Mesendoderm (in vitro differentiated cells): Measurements from ENCODE around the gene SEC61B.

ENCODE experiments used
- DNase-seq: peaks from one replicate; pipeline ENCODE4 v3.0.0; 2013
- H2AK5ac ChIP-seq: 2 replicates; pipeline ENCODE4 v1.6.1; 2013; ENCODE audit warnings: low read length, inconsistent platforms
- H2BK120ac ChIP-seq: 2 replicates; pipeline ENCODE4 v1.6.1; 2013; ENCODE audit warnings: low read depth, mild to moderate bottlenecking, low read length, moderate library complexity, mixed read lengths
- H2BK15ac ChIP-seq: replicated peaks from 2 replicates; pipeline ENCODE4 v1.6.1; 2013; ENCODE audit warnings: low read depth, mild to moderate bottlenecking, moderate library complexity
- H2BK5ac ChIP-seq: 2 replicates; pipeline ENCODE4 v1.6.1; 2013; ENCODE audit warnings: low read length, inconsistent platforms
- H3K18ac ChIP-seq: 2 replicates; pipeline ENCODE4 v1.6.1; 2013; ENCODE audit warnings: mild to moderate bottlenecking, low read length, mixed read lengths
- H3K23ac ChIP-seq: one replicate; pipeline ENCODE4 v1.6.1; 2013; ENCODE audit warnings: low read length
- H3K27ac ChIP-seq: 2 replicates; pipeline ENCODE4 v1.5.1; 2013; ENCODE audit warnings: low read depth, mild to moderate bottlenecking, inconsistent platforms, low read length, moderate library complexity
- H3K27me3 ChIP-seq: 2 replicates; pipeline ENCODE4 v1.6.1; 2013; ENCODE audit warnings: low read length, control low read depth, mild to moderate bottlenecking, inconsistent platforms; ENCODE audit not compliant: insufficient read depth, poor library complexity
- H3K36me3 ChIP-seq: 2 replicates; pipeline ENCODE4 v1.6.1; 2013; ENCODE audit warnings: low read length, inconsistent platforms; ENCODE audit not compliant: control insufficient read depth, insufficient read depth
- H3K4ac ChIP-seq: one replicate; pipeline ENCODE4 v1.6.1; 2013; ENCODE audit warnings: low read depth, mild to moderate bottlenecking, low read length, moderate library complexity
- H3K4me1 ChIP-seq: 2 replicates; pipeline ENCODE4 v1.6.1; 2013; ENCODE audit warnings: low read depth, low read length, inconsistent platforms; ENCODE audit not compliant: control insufficient read depth
- H3K4me2 ChIP-seq: 2 replicates; pipeline ENCODE4 v1.6.1; 2013; ENCODE audit warnings: low read length
- H3K4me3 ChIP-seq: 2 replicates; pipeline ENCODE4 v1.5.1; 2013; ENCODE audit warnings: mild to moderate bottlenecking, low read length
- H3K56ac ChIP-seq: one replicate; pipeline ENCODE4 v1.6.1; 2013; ENCODE audit warnings: low read length
- H3K79me1 ChIP-seq: 2 replicates; pipeline ENCODE4 v1.6.1; 2013; ENCODE audit warnings: low read length, inconsistent platforms
- H3K79me2 ChIP-seq: 2 replicates; pipeline ENCODE4 v1.6.1; 2013; ENCODE audit warnings: mild to moderate bottlenecking, low read length; ENCODE audit not compliant: control insufficient read depth, insufficient read depth
- H3K9ac ChIP-seq: 2 replicates; pipeline ENCODE4 v1.6.1; 2013; ENCODE audit warnings: low read length, inconsistent platforms
- H4K5ac ChIP-seq: one replicate; pipeline ENCODE4 v1.6.1; 2013; ENCODE audit warnings: low read length
- H4K8ac ChIP-seq: one replicate; pipeline ENCODE4 v1.6.1; 2013; ENCODE audit warnings: low read depth, mild to moderate bottlenecking, control low read depth, low read length, moderate library complexity
- WGBS: extraction: QIAGEN DNeasy Blood & Tissue Kit; methylation state at CpG from one replicate; pipeline ENCODE4 v1.1.7; 2013; ENCODE audit warnings: low lambda C conversion rate, missing lambda C conversion rate; ENCODE audit not compliant: insufficient coverage; ENCODE audit errors: extremely low coverage; 5-methylcytosine and 5-hydroxymethylcytosine counted together

SEC61B gene

DNA sequence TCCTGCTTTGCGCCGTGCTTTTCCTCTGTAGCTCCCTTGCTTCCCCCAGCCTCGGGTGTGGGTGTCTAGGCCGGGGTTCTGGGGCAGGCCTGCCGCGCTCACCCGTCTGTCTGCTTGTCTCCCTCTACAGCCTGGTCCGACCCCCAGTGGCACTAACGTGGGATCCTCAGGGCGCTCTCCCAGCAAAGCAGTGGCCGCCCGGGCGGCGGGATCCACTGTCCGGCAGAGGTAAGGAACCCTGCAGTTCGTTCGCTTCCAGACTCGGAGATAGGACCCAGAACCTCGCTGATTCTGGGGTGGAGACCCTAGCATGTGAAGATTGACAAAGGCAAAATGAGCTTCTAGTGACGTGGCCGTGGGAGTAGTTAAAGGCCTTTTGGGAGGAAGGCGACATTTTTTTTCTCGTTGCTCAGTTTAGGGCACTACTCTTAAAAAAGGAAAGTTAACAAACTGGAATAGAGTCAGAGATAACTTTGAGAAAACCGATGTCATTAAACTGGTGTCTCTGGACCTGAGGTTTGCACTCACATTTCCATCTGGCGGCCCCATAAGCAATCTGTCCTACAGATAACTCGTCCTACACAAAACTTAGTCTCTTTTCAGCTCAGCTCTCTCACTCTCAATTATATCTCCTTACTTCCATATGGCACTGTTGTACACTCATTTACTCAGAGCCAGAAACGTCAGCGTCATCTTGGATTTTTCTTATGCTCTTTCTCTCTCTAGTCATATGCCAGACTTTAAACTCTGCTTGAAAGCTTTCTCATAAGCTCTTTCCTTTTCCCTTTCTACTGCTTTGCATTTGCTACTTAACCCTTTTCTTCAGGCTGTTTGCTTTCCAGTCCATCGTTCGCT lies 561 bp downstream of the SEC61B start:
- H2BK15ac ChIP-seq: no peak overlapping the region
- peak overlapping the region; percentile 0 for H3K4ac ChIP-seq
- peaks cover 71% of the 10 kb centered on the region for H3K79me2 ChIP-seq
- peak; percentile 47 for DNase-seq
- no peak overlapping the region for H3K23ac ChIP-seq
- WGBS: no CpG with 5 or more reads among the region's 30 CpGs
- no peak overlapping the region for H4K8ac ChIP-seq
- no peak overlapping the region for H2AK5ac ChIP-seq
- peak overlapping the region; percentile 88 for H3K4me3 ChIP-seq
- H3K36me3 ChIP-seq: no peaks in the 10 kb centered on the region
- no peak overlapping the region for H4K5ac ChIP-seq
- peaks cover 2% of the 10 kb centered on the region for H3K4me1 ChIP-seq
- no peak overlapping the region for H3K18ac ChIP-seq
- H3K27me3 ChIP-seq: no peaks in the 10 kb centered on the region
- H3K79me1 ChIP-seq: peaks cover 32% of the 10 kb centered on the region
- no peak overlapping the region for H2BK5ac ChIP-seq
- H3K27ac ChIP-seq: peak overlapping the region; percentile 4
- H3K56ac ChIP-seq: peak overlapping the region; percentile 96
- H2BK120ac ChIP-seq: no peak overlapping the region
- H3K9ac ChIP-seq: peak overlapping the region; percentile 93
- H3K4me2 ChIP-seq: peak overlapping the region; percentile 78

DNA sequence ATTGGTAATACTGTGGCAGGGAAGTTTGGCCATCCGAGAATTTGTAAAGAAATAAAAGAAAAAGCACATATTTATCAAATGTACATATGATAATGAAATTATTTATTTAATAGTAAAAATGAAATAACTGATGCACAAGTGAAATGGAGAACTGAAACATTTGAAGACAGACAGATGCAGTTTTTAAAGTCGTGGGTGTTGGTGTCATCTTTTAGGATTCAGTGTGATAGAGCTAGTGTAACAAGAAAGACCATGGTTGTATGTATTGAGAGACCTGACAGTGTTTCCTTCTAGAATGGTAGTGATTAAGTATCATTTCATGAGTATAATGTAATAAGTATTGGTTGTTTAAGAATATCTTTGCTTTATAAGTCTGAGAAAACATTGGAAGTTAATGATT lies 2.4 kb downstream of the SEC61B start:
- WGBS: 100% methylated on average over 1 of the region's 2 CpGs
- Histone ChIP-seq H3K27ac (no peak overlapping the region), H3K4me1 (peaks cover 2% of the 10 kb centered on the region), H3K56ac (no peak overlapping the region), H3K4me3 (no peak overlapping the region), H3K18ac (no peak overlapping the region), H3K4me2 (no peak overlapping the region), H3K79me2 (peaks cover 56% of the 10 kb centered on the region), H2BK120ac (no peak overlapping the region), H3K79me1 (peaks cover 21% of the 10 kb centered on the region), H2BK5ac (no peak overlapping the region), H3K36me3 (no peaks in the 10 kb centered on the region), H2AK5ac (no peak overlapping the region), H3K27me3 (no peaks in the 10 kb centered on the region), H4K8ac (no peak overlapping the region), H2BK15ac (no peak overlapping the region), H4K5ac (no peak overlapping the region), H3K4ac (no peak overlapping the region), H3K23ac (no peak overlapping the region), H3K9ac (no peak overlapping the region)
- no peak for DNase-seq

DNA sequence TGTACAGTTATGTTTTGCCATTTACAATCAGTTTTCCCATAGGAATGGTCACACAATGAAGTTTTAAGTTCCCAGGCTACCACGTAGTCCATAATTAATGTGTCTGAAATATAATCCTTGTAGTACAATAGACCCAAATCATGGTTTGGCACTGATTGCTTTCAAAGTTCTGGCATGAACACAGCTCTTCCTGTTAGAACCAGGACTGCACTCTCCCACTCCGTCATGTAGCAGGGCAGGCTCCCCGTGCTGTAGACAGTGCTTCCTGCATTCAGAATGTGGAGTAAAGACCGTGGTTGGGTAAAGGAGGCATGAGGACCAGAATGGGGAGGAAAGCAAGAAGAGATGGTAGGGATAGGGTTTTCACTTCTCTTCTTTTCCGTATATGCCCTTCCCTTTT lies 4.0 kb downstream of the SEC61B start:
- no CpG with 5 or more reads among the region's 5 CpGs for WGBS
- Histone ChIP-seq H3K4ac (no peak overlapping the region), H3K4me2 (no peak overlapping the region), H2BK5ac (no peak overlapping the region), H2BK120ac (no peak overlapping the region), H3K18ac (no peak overlapping the region), H3K23ac (no peak overlapping the region), H4K8ac (no peak overlapping the region), H3K4me1 (peaks cover 2% of the 10 kb centered on the region), H3K27ac (no peak overlapping the region), H3K27me3 (no peaks in the 10 kb centered on the region), H3K9ac (no peak overlapping the region), H3K79me2 (peaks cover 44% of the 10 kb centered on the region), H2BK15ac (no peak overlapping the region), H2AK5ac (no peak overlapping the region), H3K4me3 (no peak overlapping the region), H4K5ac (no peak overlapping the region), H3K56ac (no peak overlapping the region), H3K36me3 (no peaks in the 10 kb centered on the region), H3K79me1 (peaks cover 21% of the 10 kb centered on the region)
- DNase-seq: no peak

DNA sequence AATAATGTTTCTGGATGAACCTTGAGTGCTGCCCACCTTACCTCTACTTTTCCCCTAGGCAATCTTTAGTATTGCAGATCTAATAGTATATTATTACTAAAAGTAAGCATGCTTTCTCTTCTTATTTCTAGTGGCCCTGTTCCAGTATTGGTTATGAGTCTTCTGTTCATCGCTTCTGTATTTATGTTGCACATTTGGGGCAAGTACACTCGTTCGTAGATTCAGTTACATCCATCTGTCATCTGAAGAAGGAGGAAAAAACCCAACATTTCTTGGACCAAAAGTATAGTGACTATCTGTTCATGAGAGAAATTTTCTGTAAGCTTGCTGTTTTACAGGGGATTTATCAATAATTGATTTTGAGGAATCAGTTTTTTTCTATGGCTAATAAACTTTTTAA lies 8.1 kb downstream of the SEC61B start:
- no peak overlapping the region for H3K4me2 ChIP-seq
- no peaks in the 10 kb centered on the region for H3K4me1 ChIP-seq
- H3K79me2 ChIP-seq: peaks cover 14% of the 10 kb centered on the region
- no peak overlapping the region for H3K9ac ChIP-seq
- H4K5ac ChIP-seq: no peak overlapping the region
- no peak overlapping the region for H2BK120ac ChIP-seq
- no peak overlapping the region for H3K23ac ChIP-seq
- no peaks in the 10 kb centered on the region for H3K27me3 ChIP-seq
- peaks cover 9% of the 10 kb centered on the region for H3K79me1 ChIP-seq
- H2AK5ac ChIP-seq: no peak overlapping the region
- H3K4me3 ChIP-seq: no peak overlapping the region
- WGBS: no CpG with 5 or more reads among the region's 3 CpGs
- no peak overlapping the region for H3K4ac ChIP-seq
- no peak overlapping the region for H3K27ac ChIP-seq
- no peak for DNase-seq
- no peak overlapping the region for H3K56ac ChIP-seq
- no peak overlapping the region for H3K18ac ChIP-seq
- H3K36me3 ChIP-seq: no peaks in the 10 kb centered on the region
- H4K8ac ChIP-seq: no peak overlapping the region
- H2BK5ac ChIP-seq: no peak overlapping the region
- H2BK15ac ChIP-seq: no peak overlapping the region

DNA sequence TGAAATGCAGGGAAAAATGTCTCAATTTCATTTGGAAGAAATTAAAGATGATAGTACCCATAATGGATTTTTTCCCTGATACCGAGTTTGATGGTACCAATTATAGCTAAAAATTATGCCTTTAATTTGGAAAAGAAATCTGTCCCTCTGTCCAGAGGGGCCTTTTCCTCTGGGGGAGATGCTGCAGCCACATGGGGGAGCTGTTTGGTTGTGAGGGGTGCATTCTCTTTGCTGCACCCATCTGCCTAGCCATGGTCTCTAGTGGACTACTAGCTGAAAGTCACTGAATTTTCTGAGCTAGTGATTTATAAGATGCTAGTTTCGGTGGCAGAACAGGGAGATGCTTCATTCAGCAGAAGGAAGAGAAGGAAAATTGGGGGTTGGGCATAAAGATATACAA lies 9.6 kb downstream of the SEC61B start:
- H4K8ac ChIP-seq: no peak overlapping the region
- no peak overlapping the region for H2BK120ac ChIP-seq
- no peak overlapping the region for H3K4me3 ChIP-seq
- no peak overlapping the region for H3K9ac ChIP-seq
- no peak overlapping the region for H3K4me2 ChIP-seq
- H3K23ac ChIP-seq: no peak overlapping the region
- H3K27me3 ChIP-seq: no peaks in the 10 kb centered on the region
- H3K4me1 ChIP-seq: no peaks in the 10 kb centered on the region
- no peak overlapping the region for H2AK5ac ChIP-seq
- peaks cover under 1% of the 10 kb centered on the region for H3K79me2 ChIP-seq
- H4K5ac ChIP-seq: no peak overlapping the region
- H3K27ac ChIP-seq: no peak overlapping the region
- DNase-seq: peak; percentile 33
- H2BK5ac ChIP-seq: no peak overlapping the region
- H3K36me3 ChIP-seq: no peaks in the 10 kb centered on the region
- H3K18ac ChIP-seq: no peak overlapping the region
- H2BK15ac ChIP-seq: no peak overlapping the region
- no CpG with 5 or more reads among the region's 2 CpGs for WGBS
- no peak overlapping the region for H3K4ac ChIP-seq
- no peak overlapping the region for H3K56ac ChIP-seq
- peaks cover under 1% of the 10 kb centered on the region for H3K79me1 ChIP-seq

DNA sequence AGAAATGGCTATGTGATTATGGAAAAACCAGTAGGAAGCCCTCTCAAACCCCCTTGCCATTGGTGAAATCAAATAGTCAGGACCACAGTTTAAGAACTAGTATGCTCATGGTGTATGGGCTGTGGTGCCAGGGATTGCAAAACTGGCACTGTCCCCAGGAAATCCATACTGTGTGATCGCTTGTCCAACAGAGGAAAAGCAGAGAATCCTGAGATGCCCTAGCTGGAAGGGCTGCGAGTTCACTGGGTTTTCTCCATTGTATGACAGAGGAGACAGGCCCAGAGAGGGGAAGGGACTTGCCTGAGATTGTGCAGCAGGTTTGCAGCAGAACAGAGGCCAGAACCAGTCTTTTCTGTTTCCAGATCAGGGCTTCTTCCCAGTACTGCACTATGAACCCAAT lies 12.5 kb downstream of the SEC61B start:
- Histone ChIP-seq H3K79me1 (no peaks in the 10 kb centered on the region), H3K27ac (no peak overlapping the region), H4K8ac (no peak overlapping the region), H3K4me2 (no peak overlapping the region), H3K36me3 (no peaks in the 10 kb centered on the region), H3K4me3 (no peak overlapping the region), H3K4ac (no peak overlapping the region), H3K9ac (no peak overlapping the region), H3K27me3 (no peaks in the 10 kb centered on the region), H3K4me1 (no peaks in the 10 kb centered on the region), H3K18ac (no peak overlapping the region), H3K56ac (no peak overlapping the region), H2AK5ac (no peak overlapping the region), H2BK120ac (no peak overlapping the region), H3K79me2 (no peaks in the 10 kb centered on the region), H4K5ac (no peak overlapping the region), H2BK15ac (no peak overlapping the region), H3K23ac (no peak overlapping the region), H2BK5ac (no peak overlapping the region)
- no peak for DNase-seq
- whole genome bisulfite sequencing: no CpG with 5 or more reads among the region's 2 CpGs
